ENCODE measurements around the gene EVPL.

The EVPL gene

DNA sequence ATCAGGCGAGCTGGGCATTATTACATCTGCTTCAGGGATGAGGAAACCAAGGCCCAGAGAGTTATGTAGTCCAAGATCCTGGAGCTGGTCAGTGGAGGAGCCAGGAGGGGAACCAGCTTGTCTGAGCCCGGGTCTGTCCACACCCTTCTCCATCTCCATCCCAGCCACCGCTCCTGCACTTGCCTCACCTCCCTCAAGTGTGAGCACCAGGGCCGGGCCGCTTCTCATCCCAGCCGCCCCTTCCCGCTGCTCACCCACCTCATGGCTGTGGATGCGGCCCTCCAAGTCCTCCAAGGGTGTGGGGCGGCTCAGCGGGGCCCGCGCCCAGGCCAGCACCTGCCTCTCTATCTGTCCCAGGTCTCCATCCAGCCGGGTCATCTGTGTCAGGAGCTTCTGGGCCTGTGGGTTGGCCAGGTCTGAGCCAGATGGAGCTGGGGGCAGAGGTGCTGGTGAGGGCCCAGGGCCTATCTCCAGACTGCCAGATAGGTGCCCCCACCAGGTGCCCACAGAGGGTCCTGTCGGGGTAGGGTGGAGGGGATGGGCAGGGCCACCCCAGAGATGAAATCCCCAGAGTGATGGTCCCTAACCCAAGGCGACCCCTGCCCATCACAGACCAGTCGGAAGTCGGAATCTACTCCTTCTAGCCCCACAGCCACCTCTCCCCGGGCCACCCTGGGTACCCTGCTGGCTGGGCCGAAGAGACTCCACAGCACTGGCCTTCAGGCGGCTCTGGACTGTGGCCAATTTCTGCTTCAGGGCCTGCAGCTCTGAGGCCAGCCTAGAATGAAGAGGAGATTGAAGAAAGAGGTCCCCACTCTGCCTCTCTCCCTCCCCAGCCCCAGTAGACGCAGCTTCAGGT is 9.4 kb downstream of the EVPL start:
- no peak for DNase-seq

DNA sequence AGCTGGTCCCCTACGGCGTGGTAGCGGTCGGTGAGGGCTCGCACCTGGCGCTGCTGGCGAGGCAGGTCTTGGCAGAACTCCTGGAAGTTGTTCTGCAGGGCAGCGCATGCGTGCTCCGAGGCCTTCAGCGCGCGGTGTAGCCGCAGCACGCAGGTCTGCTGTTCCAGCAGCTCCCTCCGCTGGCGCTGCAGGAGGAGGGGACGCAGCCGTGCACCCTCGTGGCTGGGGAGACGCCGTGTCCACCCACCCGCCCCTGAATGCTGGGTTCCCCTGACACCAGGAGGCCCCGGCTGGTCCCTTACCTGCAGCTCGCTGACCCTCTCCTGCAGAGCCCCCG is 12.2 kb downstream of the EVPL start:
- DNase-seq = no peak

DNA sequence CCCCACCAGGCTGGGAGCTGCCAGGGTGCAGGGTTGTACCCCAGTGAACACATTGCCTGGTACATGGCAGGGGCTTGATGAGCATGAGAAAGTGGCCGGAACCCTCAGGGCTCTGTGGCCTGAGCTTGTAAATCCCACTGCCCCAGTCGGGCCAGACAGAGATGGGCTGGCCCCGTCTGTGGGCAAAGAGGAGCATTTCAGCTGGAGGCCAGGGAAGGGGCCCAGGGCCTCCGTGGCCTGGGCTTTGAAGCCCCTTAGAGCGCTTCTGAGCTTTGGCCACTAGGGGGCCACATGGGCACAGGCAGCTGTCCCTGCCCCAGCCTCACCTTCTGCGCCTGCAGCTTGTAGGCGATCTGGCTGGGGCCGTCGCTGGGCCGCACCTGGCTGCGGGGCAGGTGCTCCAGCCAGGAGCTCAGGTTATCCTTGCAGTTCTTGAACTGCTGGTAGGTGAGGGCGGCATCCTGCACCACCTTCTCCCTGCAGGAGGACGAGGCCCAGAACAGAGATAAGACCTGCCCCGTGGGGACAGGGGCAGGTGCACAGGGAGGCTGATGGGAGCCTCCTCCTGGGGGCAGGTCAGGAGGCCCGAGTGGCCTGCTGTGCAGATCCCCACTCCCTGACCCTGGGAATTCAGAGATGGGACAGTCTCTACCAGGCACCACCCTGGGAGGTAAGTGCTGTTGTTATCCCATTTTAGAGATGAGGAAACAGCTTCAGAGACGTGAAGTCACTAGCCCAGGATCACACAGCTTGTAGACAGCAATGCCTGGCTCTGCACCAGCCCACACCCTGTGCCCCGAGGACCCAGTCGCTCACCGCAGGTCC is 12.8 kb downstream of the EVPL start:
- DNase-seq = peak; percentile 87

DNA sequence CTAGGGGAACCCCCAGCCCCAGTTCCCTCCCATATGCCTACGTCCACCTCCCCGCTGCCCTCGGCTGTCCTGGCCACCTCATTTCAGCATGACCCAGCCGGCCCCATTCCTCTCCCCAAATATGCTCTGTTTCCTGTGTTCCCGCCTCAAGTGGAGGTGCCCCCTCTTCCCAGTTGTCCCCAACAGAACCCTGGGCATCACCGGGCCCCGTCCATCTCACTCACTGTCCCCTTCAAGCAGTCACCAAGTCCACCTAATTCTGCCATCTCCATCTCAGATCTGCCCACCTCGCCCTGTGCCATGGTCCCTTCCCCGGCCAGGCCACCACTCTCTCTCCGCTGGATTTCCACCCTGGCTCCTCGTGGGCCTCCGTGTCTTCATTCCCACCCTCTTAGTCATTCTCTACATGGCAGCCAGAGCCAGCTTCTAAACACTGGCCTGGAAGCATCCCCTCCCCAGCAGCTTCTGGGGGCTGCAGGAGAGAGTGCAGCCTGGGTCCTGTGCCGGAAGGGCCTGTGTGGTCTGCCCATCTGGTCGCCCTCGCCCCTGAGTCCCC is 13.7 kb downstream of the EVPL start:
- DNase-seq = no peak

DNA sequence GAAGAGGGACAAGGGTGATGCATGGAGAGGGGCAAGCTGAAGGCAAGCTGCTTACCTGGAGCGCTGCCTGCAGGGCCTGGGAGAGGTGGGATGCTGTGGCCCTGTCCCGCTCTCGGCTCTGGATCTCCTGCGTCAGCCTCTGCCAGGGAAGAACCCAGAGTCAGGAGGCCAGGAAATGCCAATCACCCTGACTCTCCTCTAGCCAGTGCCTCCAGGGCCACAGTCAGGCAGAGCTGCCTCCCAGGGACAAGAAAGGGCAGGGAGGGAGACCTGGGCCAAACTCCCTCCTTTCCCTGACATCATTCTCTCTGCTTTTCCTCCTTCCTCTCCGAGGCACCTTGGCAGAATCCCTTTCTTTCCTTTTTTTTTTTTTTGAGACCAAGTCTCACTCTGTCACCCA is 15.2 kb downstream of the EVPL start:
- no peak for DNase-seq

DNA sequence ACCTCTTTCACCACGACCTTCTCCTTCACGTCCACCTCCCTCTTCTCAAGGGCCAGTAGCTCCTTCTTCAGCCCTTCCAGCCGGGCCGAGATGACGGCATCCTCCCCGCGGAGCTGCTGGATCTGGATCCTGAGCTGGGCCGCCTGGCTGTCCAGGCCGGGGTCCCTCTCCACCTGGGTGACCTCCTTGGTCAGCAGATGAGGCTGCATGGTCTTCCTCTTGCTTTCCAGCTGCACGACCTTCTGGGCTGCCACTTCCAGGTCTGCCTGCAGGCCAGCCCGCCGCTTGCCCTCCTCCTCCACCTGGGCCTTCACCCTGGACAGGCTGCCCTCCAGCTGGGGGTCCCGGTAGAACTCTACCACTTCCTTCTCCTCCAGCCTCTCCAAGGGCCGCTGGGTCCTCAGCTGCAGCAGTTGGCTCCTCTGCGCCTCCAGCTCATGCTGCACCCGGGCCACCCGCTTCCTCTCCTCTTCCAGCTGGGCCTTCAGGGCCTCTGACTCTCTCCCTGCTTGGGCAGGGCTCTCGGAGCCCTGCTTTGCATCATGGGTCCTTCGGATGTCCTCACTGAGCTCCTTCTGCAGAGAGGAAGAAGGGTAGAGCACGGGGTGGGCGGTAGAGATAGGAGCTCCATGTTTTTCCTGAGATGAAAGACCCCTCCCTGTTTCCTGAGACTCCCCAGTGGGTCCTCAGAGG is 17.0 kb downstream of the EVPL start:
- no peak for DNase-seq

DNA sequence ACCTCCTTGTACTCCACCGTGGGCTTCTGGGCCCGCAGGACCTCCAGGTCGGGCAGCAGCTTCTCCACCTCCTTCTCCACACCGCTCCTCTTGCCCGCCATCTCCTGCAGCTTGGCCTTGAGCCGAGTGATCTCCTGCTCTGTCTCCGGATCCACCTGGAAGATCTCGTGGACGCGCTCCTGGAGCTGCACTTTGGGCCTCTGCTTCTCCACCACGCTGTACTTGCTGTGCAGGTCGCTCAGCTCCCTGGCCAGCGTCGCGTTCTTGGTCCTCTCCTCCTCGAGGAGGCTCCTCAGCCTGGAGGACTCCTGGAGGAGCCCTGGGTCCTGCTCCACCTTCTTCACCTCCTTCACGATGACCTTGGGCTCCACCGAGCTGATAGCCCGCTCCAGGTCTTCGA is 17.7 kb downstream of the EVPL start:
- no peak for DNase-seq

DNA sequence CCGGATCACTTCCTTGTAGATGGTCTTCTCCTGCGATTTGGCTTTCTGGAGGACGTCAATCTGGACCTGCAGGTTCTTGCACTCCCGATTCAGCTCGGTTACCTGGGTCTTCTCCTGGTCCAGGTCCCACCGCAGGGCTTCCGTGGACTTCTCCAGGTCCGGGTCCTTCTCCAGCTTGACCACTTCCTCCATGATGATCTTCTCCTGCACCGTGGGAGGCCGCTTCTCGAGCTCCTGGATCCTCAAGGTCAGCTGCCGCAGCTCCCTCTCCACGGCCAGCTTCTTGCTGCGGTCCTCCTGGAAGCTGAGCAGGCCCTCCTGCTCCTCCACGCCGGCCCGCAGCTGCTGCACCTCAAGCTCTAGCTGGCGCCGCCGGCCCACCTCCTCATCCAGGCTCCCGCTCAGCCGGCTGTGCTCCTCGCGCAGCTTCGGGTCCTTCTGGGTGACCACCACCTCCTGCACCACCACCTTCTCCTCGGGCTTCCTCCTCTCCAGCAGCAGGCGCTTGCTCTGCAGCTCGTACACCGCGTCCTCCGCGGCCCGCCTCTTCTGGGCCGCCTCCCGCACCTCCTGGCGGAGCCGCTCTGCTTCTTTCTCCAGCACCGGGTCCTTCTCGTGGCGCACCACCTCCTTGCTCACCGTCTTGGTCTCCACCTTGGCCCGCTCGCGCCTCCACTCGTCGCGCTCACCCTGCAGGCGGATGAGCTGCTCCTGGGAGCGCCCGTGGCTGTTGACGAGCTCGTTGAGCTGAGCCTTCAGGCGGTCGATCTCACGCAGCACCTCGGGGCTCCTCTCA is 18.3 kb downstream of the EVPL start:
- DNase-seq = no peak

DNA sequence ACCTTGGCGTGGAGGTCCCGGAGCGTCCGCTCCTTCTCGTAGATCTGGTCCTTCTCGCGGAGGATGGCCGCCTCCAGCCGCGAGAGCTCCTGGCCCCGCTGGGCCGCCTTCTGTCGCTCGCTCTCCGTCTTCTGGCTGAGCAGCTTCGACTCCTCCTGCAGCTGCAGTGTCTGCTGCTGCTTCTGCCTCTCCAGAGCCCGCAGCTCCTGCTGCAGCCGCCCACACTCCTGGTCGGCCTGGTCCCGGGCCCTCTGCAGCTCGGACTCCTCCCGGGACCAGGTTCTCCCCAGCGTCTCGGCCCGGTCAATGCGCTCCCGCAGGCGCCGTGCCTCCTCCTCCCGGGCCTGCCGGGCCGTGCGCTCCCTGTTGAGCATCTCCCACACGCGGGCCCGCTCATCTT is 18.9 kb downstream of the EVPL start:
- no peak for DNase-seq

DNA sequence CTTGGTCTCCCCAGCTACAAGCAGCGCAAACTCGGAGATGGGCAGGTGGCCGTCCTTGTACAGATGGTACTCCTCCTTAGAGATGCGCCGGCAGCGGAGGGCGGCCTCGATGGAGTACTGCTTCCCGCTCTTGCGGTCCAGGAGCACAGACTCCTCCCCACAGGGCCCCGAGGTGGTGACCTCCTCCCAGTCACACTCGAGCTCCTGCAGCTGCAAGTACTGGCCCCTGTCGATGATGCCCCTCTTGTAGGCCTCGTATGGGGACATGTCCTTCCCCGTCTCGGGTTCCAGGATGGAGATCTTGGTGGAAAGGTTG is 19.3 kb downstream of the EVPL start:
- no peak for DNase-seq

DNA sequence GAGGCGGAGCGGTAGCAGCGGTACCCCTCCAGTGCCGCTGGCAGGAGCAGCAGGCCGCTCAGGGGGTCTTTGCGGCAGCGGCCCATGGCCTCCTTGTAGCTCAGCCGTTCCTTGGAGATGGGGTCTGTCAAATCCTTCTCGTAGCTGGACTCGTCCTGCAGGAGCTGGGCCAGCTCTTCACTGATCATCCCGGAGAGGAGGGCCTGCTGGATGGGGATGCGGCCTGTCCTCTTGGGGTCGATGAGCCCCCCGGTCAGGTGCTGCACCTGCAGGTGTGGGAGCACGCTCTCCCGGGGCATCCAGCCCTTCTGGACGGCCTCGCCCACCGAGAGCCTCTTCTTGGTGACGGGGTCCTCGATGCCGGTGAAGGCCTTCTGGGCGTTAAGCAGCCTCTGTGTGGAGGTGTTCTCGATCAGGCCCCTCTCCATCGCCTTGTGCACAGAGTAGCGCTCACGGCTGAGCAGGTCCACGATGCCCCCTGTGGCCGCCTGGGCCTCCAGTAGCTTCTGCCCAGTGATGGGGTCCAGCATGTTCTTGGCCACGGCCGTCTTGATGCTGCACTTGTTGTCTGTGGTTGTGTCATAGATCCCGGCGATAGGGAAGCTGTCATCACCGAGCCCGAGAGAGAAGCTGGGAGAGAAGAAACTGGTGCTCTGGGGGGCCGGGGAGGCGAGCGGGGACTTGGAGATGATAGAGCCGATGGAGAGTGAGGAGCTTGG is 19.8 kb downstream of the EVPL start:
- no peak for DNase-seq

DNA sequence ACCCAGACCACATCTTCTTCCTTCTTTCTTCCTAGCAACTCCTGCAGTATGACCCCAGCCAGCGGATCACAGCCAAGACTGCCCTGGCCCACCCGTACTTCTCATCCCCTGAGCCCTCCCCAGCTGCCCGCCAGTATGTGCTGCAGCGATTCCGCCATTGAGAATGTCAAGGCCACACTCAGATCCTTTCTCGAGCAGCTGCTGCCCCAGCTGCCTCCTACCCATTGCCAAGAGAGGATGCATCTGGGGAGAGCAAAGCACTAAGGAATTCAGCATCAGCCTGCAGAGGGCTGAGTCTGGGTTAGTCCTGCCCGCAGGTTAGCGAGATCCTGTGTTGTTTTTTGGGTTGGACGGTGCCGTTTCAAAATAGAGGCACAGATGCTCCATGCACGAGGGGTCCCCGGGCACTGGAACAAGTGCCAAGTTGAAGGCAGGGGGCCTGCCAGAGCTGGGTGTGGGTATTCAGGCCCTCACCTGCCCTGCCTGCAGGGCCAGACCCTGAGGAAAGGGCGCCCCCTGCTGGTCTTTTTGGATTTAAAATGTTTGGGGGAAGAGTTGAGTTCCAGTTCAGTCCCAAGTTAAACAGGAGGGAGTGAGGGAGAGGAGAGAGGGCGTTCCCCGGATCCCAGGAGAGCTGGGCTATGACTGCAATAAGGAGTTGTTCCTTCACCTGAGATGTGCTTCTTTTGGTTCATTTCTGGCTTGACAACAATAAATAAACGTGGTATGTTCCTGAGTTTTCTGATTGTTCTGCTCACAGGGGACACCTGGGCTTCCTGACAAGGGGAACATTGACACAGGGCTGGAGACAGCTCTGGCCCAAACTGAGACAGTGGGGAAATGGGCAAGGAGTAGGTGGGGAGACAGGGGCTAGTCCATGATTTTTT is 21.6 kb downstream of the EVPL start:
- peak; percentile 89 for DNase-seq

DNA sequence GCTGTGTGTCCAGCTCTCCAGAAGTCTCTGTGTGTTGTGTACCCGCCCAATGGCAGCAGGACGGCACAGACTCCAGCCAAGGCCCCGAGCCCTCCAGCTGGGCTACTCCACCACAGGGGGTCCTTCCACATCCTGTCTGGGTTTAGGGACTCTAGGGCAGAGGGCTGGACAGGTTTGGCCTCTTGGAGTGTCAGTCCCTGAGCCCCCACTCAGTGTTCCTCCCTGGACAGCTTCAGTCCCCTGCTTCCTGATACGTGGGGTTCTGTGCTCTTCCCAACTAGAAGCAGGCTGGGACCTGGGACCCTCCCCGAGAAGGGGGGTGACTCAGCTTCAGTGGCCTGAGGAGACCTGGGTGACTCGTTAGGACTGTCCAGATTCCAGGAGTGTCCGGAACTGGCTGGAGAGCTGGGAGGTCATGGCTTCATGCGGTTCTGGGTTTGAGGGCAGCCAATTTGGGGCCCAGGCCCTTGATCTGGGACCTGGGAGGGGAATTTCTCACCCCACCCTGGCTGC is 22.3 kb downstream of the EVPL start:
- DNase-seq = no peak

DNA sequence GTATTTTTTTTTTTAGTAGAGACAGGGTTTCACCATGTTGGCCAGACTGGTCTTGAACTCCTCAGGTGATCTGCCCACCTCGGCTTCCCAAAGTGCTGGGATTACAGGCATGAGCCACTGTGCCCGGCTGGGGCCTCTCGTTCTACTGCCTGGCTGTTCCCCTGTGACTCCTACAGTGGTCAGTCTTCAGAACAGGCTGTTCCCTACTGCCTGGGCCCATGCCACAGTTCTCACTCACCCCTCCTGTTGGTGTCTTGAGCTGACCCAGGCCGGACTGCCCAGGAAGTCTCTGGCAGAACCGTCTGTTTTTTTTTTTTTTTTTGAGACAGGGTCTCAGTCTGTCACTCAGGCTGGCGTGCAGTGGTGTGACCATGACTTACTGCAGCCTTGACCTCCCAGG is 23.2 kb downstream of the EVPL start:
- no peak for DNase-seq

DNA sequence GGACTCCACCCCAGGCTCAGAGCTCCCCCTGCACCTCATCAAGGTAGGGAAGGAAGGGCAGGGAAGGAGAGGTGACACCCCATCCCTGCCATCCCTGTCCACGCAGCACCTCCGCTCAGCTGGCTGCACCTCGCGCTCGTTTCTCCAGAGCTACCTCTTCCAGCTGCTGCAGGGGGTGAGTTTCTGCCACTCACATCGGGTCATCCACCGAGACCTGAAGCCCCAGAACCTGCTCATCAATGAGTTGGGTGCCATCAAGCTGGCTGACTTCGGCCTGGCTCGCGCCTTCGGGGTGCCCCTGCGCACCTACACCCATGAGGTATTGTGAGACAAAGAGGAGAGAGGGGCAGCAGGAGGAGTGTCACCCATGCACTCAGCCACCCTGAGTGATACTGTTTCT is 25.0 kb downstream of the EVPL start:
- no peak for DNase-seq

DNA sequence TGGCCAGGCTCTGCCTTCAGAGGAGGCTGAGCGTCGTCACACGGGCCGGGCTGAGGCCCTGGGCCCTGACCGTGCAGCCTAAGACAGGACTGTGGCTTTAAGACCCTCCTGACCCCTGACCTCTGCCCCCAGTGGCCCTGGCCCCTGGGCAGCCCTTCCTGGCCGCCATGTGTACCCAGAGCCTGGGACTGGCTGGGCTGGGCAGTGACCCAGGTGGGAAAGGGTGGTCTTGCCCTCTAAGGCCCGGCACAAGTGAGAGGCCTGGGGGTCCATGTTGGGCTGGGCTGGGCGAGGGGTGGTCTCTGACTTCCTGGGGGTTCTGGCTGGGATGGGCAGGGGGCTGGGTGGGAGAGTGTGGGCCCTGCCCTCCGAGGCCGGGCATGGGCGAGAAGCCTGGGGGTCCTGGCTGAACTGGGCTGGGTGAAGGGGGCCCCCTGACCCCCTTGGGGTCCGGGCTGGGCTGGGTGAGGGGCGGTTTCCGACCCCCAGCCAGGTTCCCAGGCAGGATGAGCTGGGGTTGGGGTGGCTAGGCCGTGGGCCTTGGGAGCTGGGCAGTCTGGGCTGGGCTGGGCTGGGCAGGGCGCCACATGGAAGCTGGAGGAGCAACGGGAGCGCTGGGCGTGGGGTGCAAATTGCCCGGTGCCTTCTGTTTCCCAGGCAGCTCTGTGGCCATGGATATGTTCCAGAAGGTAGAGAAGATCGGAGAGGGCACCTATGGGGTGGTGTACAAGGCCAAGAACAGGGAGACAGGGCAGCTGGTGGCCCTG is 26.2 kb downstream of the EVPL start, which contains the start of gene CDK3:
Gene CDK3, plus strand, starts transcription at position 101 of the 767 bp plus-strand sequence. Its CDS starts 571 bp downstream, at position 672.
- no peak for DNase-seq

DNA sequence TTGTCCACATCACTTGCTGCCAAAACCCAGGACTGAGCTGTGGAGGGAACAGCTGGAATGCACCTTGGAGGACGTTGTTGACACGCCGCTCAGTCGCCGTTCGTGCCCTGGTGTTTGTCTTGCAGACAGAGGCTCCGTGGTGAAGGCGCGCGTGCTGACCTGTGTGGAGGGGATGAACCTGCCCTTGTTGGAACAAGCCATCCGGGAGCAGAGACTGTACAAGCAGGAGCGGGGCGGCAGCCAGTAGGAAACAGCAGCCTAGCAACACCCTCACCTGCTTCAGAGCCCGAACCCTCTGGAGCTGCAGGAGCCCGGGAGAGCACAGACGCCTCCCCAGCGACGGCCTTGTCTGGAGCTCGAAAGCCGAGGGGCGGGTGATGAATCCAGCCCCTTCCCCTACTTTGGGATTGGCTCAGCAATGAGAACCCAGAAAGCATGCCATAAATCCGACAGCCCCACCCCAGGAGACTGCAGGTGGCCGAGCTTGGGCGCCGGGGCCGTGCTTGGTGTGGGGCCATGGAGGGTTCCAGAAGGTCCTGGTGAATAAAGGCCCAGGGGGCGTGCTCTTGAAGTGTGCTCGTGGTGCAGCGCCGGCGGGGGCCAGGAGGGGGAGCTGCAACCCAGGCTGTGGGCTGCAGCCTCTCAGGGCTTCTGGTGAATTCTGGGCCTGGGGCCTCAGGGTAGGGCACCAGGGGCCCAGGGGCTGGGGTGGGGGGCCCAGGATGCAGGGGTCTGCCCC is 26.9 kb downstream of the EVPL start:
- peak; percentile 77 for DNase-seq

DNA sequence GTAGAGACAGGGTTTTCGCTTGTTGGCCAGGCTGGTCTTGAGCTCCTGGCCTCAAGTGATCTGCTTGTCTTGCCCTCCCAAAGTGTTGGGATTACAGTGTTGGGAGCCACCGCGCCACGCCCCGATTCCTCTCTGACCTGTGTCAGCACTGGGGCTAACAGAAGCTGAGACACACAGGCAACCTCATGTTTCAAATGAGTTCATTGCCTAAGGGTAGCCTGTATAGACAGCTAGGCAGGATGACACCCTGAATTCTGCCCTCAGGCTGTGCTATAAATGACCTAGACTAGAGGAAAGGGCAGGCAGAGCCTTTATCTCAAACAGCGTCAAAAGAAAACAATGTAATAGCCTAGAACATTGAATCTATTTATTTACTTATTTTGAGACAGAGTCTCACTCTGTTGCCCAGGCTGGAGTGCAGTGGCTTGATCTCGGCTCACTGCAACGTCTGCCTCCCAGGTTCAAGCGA is 28.7 kb downstream of the EVPL start:
- no peak for DNase-seq

Data from stimulated activated CD4-positive, alpha-beta T cell treated with anti-CD3 and anti-CD28 coated beads, Interleukin-15, amount 100 ng/mL, for 24 hours (primary cell).